ENCODE measurements around the gene ZBTB49. TPM values are rescaled to one million over a fixed set of nuclear protein-coding genes. Genes with fewer than 3 reads are reported as not detected.

The ZBTB49 gene
- total and polyA plus RNA-seq, 2 of the 13 experiments (the other 11 are each of a cell fraction or from before 2014, with no cell fraction given) = 3.3 to 4.3 TPM

DNA sequence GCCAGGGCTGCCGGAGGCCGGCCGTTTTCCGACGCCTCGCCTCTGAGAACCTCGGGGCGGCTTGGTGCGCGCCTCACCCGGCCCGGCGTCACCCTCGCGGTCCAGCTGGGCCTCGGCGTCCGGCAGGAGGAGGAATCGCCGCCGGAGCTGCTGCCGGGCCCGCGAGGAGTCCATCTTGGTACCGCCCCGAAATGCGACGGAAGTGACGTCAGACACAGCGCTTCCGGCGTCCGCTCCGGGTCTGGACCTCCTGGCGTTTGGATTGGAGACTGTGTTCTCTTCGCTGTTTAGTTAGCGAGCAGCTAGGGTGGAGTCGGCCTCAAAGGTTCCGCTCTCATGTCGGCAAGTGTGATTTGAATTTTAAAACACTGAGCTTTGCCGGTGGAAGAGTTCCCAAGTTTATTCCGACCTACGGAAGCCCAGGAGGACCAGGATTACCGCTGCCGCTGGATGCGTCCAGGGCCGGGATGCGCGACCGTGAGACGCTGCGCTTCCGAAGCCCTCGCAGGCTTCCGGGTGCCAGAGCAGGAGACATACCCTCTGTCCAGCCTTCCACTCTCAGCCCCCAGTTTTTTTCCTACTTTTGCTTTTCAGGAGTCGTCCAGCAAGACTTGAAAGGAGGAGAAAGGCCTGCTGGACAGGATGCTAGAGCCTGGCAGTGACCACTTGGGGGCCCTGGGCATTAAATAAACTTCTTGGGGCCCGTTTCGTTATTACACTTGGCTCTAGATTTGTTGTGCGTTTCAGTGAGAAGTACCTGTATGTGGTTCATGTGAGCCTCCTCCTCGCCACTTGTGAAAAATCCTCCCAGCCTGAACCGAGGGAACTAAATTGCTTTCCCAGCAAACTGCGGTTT lies 41.8 kb upstream of the ZBTB49 start, which contains the start of gene TMEM128 (continued):
- TF ChIP-seq ZHX2 (IDR thresholded peaks at IDR 0.05; ENCODE audit: low read depth) (peak; percentile 94), ZHX2 (CRISPR knock-in tag; IDR thresholded peaks at IDR 0.05; ENCODE audit: borderline replicate concordance) (no peak), MED8 (CRISPR knock-in tag; IDR thresholded peaks at IDR 0.05; ENCODE audit: insufficient replicate concordance) (peak; percentile 89), KLF15 (CRISPR knock-in tag; IDR thresholded peaks at IDR 0.05; ENCODE audit: borderline replicate concordance) (no peak; the same call in 1 of the 2 replicates), CBFB (CRISPR knock-in tag; IDR thresholded peaks at IDR 0.05) (0 out of 2 replicates have a peak, but pooled peaks have one; percentile 57), CBX1 (IDR thresholded peaks at IDR 0.05; ENCODE audit: low read depth) (no peak), TCF7L2 (IDR thresholded peaks at IDR 0.05; ENCODE audit: low read depth, low read length) (no peak), ZNF282 (IDR thresholded peaks at IDR 0.05; ENCODE audit: partially characterized antibody) (no peak), ZKSCAN5 (CRISPR knock-in tag; IDR thresholded peaks at IDR 0.05) (no peak), PAF1 (CRISPR knock-in tag; IDR thresholded peaks at IDR 0.05) (no peak), MBNL3 (CRISPR knock-in tag; conservative IDR thresholded peaks at IDR 0.05) (no peak), ZSCAN12 (CRISPR knock-in tag; IDR thresholded peaks at IDR 0.05) (no peak), TMF1 (CRISPR knock-in tag; IDR thresholded peaks at IDR 0.05; ENCODE audit: low read depth) (no peak), ZNF510 (CRISPR knock-in tag; IDR thresholded peaks at IDR 0.05; ENCODE audit: low read depth) (no peak), SIN3B (IDR thresholded peaks at IDR 0.05; ENCODE audit: low read length) (peak; percentile 83), REL (CRISPR knock-in tag; conservative IDR thresholded peaks at IDR 0.05) (no peak; the same call in 1 of the 2 replicates), ZNF772 (CRISPR knock-in tag; IDR thresholded peaks at IDR 0.05) (no peak), IRX3 (CRISPR knock-in tag; IDR thresholded peaks at IDR 0.05; ENCODE audit: borderline replicate concordance, low read depth) (no peak)
- TF ChIP-seq, protein P1, sequence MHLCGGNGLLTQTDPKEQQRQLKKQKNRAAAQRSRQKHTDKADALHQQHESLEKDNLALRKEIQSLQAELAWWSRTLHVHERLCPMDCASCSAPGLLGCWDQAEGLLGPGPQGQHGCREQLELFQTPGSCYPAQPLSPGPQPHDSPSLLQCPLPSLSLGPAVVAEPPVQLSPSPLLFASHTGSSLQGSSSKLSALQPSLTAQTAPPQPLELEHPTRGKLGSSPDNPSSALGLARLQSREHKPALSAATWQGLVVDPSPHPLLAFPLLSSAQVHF (CRISPR knock-in tag; IDR thresholded peaks at IDR 0.05) = peak; percentile 75; the same call in 1 of the 2 replicates
- TF ChIP-seq, protein P2, sequence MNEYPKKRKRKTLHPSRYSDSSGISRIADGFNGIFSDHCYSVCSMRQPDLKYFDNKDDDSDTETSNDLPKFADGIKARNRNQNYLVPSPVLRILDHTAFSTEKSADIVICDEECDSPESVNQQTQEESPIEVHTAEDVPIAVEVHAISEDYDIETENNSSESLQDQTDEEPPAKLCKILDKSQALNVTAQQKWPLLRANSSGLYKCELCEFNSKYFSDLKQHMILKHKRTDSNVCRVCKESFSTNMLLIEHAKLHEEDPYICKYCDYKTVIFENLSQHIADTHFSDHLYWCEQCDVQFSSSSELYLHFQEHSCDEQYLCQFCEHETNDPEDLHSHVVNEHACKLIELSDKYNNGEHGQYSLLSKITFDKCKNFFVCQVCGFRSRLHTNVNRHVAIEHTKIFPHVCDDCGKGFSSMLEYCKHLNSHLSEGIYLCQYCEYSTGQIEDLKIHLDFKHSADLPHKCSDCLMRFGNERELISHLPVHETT (CRISPR knock-in tag; conservative IDR thresholded peaks at IDR 0.05) = no peak; the same call in 1 of the 2 replicates
